Fibroblast of skin of right biceps (primary cell): Measurements from ENCODE around the gene ITGA7.

ENCODE experiments used
- DNase-seq: peaks from one replicate; pipeline ENCODE4 v3.0.0-alpha.2; 2013

The ITGA7 gene, protein sequence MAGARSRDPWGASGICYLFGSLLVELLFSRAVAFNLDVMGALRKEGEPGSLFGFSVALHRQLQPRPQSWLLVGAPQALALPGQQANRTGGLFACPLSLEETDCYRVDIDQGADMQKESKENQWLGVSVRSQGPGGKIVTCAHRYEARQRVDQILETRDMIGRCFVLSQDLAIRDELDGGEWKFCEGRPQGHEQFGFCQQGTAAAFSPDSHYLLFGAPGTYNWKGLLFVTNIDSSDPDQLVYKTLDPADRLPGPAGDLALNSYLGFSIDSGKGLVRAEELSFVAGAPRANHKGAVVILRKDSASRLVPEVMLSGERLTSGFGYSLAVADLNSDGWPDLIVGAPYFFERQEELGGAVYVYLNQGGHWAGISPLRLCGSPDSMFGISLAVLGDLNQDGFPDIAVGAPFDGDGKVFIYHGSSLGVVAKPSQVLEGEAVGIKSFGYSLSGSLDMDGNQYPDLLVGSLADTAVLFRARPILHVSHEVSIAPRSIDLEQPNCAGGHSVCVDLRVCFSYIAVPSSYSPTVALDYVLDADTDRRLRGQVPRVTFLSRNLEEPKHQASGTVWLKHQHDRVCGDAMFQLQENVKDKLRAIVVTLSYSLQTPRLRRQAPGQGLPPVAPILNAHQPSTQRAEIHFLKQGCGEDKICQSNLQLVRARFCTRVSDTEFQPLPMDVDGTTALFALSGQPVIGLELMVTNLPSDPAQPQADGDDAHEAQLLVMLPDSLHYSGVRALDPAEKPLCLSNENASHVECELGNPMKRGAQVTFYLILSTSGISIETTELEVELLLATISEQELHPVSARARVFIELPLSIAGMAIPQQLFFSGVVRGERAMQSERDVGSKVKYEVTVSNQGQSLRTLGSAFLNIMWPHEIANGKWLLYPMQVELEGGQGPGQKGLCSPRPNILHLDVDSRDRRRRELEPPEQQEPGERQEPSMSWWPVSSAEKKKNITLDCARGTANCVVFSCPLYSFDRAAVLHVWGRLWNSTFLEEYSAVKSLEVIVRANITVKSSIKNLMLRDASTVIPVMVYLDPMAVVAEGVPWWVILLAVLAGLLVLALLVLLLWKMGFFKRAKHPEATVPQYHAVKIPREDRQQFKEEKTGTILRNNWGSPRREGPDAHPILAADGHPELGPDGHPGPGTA

DNA sequence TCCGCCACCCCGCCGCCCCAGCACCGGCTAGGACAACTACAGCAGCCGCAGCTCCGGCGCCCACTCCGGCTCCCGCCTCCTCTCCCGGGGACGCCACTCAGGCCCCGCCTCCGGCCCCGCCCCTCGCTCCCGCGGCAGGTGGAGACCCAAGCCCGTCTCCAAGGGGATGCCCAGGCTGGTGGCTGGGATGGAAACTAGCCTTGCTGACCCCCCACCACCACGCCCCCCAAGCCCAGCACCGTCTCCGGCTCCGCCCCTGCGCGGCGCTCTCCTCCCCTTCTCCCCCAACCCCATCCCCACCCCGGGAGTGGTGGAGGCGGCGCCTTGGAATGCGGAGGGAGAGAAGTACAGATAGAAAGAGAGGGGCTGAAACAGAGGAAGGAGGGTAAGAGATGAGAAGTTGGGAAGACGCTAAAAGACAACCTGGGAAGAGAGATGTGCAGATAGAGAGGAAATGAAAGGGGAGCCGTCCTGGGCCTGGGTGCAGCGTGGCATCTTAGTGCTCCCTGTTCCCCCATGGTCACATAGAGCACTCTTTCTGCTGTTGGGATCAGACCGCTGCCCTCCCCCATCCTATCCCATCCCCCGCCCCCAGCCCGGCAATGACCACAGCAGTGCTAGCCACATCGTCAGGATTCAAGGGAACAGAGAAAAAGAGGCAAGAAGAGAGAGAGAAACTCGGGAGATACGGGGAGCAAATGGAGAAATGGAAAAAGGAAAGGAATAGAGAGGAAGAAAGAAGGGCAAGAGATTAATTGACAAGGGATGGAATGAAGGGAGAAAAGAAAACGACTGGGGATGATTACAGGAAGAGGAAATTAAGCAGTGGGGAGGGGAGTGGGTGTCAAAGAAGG, at the start of gene ITGA7:
ITGA7 (minus strand) TSS at position 64 of the 854 bp plus-strand sequence. CDS start 222 bp downstream, outside the sequence.
- DNase-seq = peak; percentile 28

DNA sequence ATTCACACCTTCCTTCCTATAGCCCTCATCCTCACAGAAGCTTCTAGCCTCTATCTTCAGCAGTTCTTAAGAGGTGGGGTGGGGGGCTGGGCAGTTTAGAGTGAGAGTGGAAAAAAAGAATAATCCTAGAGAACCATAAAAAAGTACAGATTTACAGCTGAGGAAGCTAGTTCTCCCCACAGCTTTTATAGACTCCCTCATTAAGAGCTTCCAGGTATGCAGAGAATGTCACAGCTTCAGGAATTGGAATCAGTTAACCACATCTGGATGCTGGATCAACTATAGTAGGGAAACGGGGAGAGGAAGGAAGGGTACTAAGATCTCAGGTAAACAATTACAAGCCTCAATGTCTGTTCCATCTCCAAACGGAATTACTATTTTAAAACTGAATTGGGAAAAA, 47.5 kb upstream of the ITGA7 start:
- no peak for DNase-seq

DNA sequence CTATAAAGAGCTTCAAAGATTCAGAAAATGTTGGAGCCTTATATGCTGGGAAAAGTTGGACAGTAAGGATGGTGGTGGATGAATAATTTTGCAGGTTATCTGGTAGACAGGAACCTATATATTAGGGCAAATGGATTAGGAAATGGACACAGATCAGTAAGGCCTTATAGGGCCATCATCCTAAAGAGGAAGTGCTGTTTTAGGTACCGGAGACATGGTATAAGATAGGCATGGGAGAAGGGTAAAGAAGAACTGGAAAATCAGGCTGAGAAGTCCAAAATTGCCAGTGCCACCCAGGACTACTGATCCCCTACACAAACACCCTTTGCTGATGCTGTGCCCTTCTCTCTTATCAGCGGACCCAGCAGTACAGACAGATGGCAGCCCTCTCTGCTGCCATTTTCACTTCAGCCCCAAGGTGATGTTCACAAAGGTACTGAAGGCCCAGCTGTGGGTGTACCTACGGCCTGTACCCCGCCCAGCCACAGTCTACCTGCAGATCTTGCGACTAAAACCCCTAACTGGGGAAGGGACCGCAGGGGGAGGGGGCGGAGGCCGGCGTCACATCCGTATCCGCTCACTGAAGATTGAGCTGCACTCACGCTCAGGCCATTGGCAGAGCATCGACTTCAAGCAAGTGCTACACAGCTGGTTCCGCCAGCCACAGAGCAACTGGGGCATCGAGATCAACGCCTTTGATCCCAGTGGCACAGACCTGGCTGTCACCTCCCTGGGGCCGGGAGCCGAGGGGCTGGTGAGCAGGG, 40.7 kb upstream of the ITGA7 start:
- DNase-seq = no peak

DNA sequence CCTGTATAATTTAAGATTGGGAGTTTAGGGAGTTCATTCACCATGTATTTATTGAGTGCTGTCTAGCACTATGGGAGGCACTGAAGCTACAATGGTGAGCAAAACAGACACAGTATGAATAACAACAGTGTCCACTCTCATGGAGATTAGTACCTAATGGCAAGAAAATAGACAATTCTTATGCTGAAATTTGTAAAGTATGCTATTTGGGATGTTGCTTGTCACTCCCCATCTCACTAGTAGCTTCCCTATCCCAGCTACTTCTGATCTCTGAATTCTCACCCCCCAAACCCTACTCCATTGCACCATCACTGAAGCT, 39.2 kb upstream of the ITGA7 start:
- no peak for DNase-seq

DNA sequence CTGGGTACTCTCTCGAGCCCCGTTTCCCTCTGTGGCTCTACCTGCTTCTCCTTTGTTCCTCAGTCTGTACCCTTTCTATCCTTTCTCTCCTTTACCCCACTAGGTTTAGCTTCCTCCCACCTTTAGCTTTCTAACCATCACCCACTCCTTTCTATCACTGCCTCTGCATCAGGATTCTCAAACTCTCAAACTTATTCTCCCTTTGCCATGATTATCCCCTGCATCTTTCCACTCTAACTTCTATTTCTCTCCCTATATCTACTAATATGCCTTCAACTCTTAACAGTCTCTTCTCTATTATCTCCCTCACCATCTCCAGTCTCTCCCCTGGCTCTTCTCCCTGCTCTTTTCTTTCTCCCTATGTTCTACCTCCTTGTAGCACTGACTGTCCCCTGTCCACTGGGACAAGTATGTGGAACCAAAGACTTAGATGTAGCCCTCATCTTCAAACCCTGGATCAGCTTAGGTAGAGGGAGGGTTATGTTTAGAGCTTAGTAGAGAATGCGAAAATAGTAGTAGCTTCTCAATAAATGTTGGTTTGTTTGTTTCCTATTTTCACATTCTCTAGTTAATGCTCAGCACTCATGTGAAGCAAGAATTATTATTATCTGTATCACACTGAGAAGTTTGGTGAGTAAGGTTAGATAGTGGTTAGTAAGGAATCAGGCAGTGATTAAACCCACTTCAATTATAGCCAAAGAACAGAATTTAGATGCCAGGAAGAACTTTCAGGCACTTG, 38.6 kb upstream of the ITGA7 start:
- DNase-seq = no peak

DNA sequence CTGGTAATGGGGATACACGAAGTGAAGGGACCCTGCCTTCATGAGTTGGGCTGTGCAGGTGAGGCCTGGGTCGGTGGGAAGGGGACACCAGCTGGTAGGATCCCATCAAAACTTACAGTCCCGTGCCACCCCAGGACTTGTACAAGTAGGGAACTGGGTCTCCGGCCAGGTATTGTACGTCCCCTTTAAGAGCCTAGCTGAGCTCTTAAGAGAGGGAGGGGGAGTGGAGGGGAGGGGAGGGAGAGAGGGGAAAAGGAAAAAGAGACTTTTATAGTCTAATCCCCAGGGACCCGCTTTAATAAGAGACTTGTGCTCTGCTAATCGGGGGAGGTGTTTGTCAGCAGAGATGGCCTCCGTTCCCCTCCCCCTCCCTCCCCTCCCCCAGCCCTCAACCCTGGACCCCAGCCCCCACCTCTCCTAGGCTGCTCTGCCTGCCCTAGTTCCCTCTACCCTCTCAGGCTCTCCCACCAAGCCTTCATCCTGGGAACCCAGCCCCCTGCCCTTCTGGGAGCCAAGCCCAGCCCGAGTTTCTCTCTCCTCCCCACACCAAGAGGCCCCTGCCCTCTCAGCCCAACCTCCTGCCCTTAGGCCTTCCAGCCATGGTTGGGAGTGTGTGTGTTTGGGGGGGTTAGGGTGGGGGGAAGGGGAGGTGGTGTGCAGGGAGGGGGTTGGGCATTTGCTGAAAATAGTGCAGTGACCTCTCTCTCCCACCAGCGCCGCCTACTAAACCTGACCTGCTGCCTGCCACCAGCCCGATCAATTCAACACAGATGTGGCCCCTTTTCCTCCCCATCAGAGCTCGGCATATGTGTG, 37.9 kb upstream of the ITGA7 start:
- peak; percentile 75 for DNase-seq

DNA sequence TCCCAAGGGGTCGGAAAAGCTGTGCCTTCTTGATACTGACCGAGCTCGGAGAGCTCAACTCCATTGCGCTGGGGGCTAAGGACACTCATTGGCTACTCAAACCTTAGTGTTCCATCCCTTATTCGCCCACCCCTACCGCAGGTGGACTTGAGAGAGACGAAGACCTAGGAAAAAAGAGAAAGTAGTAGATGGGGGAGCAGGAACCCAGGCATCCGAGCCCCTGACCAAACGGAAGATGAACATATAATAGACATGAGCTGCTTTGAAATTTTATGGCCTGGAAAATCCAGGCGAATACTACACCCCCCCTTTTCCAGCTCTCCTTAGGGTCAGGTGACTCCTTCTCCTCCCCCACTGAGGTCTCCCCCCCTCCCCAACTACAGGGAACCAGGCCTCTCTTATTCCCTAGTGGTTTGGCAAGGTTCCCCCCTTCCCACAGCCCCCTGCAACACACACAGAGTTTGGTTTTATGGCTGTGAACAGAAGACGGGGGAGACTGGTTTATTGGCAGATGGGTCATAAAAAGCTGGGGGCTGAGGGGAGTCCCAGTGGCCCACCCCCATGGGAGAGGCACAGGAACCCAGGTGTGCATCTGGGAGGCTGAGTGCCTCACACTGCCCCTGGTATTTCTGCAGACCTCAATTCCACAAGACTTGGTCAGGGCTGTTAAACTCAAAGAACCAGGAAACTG, 36.8 kb upstream of the ITGA7 start:
- DNase-seq = no peak

DNA sequence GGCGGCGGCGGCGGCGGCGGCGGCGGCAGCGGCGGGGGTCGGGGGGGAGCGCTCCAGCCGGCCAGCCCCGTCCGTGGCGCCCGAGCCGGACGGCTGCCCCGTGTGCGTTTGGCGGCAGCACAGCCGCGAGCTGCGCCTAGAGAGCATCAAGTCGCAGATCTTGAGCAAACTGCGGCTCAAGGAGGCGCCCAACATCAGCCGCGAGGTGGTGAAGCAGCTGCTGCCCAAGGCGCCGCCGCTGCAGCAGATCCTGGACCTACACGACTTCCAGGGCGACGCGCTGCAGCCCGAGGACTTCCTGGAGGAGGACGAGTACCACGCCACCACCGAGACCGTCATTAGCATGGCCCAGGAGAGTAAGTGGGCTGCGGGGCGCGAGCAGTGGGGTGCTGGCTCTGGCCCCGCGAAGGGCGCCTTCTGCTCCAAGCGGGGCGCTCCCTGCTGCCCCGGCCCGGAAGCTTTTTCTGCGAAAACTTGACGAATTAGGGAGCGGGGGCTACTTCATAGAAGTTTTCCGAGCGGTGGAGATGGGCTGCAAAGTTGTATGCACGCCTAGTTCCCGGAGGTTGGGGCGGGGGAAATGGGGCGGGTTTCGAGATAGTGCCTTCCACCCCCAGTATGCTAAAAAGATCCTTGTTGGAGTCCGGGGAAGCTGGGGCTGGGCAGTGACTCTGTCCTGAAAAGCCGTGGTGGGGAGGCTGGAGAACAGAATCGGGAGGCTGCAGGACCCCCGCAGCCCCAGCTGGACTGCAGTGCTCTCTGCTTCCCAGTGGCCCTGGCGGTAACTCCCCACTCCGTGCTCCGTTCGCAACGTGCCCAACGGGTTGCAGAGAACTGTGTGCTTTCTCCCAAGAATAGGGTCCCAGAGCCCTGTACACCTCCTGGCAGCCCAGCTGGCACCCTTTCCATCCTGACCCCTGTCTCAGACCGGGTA, 36.0 kb upstream of the ITGA7 start:
- peak; percentile 72 for DNase-seq

DNA sequence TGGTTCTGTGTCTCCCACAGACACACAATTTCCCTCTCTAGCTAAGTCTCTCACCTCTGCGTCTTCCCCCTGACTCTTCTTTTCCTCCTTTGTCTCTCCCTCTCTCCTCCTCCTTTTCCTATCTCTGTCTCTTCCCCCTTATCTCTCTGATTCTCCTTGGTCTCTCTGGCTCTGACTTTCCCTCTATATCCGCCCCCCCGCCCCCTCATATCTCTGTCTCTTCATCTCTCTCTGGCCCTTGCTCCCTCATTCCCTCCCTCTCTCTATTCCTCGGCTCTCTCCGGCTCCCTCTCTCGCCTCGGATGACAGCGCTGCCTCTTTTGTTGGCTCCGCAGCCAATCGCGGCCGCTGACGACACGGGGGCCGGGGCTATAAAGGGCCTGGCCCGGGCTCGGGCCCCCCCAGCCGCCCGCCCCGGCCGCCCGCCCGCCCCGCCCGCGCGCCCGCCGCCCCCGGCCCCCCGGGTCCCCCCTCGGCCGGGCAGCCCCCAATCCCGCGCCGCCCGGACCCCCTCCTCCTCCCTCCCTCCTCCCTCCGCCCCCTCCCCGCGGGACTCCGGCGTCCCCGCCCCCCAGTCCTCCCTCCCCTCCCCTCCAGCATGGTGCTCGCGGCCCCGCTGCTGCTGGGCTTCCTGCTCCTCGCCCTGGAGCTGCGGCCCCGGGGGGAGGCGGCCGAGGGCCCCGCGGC, 35.2 kb upstream of the ITGA7 start, which contains the start of gene GDF11:
GDF11 (plus strand) TSS at position 404 of the 687 bp plus-strand sequence; CDS start at position 599, 195 bp downstream.
- peak; percentile 86 for DNase-seq

DNA sequence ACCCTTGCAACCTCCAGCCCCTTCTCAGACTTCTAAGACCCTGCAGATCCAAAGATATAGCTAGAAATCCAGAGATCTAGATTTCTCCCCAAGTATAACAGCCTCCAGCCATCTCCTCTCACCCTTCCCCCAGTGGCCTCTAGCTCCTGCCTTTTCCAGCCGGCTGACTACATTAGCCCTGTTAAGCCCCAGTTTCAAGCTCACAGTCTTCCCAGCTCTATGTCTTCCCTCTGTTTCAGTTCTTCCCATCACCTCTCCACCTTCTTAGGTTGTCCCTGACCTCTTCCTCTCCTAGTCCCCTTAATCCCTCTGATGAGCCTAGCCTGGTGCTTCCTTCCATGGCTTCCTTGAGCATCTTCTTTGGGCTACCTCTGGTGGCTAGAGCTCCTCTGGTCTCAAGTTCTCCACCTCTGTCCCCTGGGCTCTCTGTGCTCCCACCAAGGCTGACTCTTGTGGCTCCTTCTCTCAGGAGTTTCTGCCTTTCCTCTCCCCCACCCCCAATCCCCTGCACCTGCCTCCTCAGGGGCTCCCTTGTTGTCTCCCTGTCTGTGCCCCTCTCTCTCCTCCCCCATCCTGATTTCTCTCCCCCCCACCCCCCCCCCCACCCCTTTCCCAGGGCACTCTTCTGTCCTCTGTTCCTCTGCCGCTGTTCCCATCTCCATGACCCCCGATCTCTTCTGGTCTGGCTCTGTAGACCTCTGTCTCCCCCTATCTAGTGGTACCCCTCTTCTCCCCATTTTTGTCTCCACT, 34.4 kb upstream of the ITGA7 start:
- DNase-seq = no peak

DNA sequence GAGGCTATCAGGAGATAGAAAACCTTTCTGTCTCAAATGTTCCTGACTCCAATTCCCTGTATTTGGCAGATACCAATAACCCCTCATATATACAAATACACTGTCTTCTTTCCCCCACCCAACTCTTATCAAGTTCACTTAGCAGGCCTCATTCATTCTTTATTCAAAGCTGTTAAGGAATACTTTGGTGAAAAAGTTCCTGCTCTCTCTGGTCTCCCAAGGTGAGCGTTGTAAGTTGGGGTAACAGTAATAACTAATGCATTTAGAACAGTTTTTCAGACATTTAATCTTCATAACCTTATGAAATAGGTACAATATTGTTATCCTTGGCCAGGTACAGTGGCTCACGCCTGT, 31.3 kb upstream of the ITGA7 start:
- no peak for DNase-seq

DNA sequence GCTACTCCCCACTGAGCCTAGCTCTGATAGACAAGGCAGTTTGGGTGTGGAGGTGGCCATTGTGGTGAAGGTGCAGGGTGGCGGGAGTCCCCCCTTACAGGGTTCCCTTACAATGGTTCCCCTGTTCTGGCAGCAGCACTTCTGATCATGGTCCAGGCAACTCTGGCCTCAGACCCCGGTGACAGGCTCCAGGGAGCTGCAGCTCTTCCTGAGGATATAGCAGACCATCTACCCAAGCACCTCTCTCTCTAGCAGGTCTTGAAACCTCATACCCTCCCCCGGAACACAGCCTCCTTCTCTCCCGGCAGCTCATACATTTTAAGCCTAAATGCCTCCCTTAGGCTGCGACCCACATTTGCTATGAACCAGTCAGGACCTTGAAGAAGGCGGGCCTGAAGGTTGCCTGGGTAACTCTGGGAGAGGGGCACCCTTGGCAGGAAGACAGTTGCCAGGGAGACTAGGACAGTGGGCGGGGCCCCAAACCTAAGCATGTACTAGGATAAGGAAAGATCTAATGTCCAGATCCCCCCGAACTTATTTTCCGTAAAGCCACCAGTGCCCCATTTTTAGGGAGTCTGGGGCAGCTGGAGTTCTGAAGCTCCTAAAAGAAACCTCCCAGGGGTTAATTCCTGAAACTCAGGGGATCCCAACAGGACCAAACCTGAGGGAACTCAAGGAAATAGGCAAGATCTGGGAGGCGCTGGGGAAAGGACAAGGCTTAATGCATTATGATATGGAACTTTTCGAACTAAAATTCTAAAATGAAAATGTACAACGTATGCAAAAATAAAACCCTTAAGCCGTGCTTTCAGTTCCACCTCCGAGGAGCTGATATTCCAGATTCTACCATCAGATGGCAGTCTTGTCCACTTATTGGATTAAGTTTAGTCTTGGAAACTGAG, 30.7 kb upstream of the ITGA7 start:
- peak; percentile 90 for DNase-seq

DNA sequence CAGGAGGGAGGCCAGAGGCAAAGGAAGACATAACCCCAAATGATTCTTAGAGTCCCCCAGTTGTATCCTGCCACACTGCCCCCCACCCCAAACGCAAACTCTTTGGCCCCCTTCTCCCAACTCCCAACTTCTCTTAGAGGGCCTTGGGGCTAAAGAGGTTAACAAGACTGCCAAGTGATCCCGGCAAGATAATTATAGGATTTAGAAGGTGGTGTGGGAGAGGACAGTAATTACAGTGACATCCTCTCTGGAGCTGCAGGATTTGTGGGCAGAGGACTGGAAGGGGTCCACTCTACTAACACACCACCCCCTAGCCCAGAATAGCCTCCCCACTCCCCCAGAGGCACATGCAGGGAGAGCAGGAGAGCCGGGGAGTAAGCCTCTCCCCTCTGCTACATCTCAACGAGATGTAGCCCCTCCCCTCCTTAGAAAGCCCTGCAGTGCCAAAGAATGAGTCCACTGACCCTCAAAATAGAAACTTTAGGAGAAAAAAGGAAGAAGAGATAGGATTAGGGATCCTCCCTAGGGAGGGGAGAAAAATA, 29.9 kb upstream of the ITGA7 start:
- DNase-seq = no peak

DNA sequence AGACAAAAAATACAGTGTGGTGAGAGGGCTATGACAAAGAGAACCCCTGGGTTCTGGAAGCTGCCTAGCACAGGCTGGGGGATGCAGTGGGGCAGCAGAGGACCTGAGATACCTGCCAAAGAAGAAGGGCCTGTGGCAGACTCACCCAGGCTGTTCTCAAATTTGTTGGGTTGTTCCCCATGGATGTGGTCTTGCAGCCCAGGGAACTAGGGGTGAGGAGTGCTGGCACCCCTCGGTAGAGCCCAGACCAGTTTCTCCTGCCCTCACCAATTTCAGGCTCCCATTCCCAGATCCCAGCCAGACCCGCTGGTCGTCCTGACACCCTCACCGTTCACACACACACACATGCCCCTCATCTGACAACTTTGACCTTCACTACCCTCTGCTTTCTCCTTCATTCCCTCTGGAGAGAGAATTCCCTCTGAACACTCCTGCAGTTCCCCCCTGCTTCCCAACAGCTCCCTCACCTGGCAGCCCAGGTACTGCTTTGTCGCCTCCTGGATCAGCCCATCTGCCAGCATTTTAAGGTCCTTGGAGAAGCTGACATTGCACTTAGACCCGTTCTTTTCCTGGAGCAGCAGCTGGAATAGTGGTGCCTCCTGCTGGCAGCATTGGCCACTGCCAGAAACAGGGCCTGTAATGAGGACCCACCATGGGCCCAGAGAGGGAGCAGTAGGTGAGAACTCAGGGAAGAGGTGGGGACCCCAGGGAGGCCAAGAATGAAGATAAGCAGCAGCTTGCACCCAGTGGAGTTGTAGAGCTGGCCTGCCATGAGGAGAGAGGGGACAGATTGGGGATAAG, 29.3 kb upstream of the ITGA7 start:
- peak; percentile 68 for DNase-seq

DNA sequence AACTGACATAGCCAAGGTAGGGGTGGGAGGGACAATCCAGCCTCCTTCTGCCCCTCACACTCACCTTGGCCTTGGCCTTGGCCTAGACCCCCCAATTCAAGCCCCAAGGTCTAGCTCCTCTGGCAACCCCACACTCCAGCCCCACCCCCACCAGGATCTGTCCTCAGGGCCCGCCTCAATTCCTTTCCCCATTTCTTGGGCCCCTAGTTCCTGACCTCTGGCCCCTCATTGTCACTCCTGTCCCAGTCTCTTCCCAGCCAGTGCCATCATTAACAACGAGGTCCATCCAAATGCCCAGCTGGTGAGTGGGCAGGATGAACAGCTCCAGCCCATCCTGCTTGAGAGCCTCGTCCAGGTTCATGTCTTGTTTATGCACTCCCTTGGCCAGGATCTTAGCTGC, 28.4 kb upstream of the ITGA7 start:
- DNase-seq = no peak
